Neuron (in vitro differentiated cells): ENCODE data around the gene NCAM2.

Experiments
- H2AFZ ChIP-seq: one replicate; pipeline ENCODE4 v1.6.1; 2013; ENCODE audit warnings: low read depth, mild to moderate bottlenecking, inconsistent platforms, low read length, moderate library complexity
- H3K27me3 ChIP-seq: one replicate; pipeline ENCODE4 v1.6.1; 2013; ENCODE audit warnings: low read length; ENCODE audit not compliant: insufficient read depth
- H3K36me3 ChIP-seq: one replicate; pipeline ENCODE4 v1.6.1; 2013; ENCODE audit warnings: low read length; ENCODE audit not compliant: insufficient read depth
- H3K4me1 ChIP-seq: one replicate; pipeline ENCODE4 v1.6.1; 2013; ENCODE audit warnings: low read length; ENCODE audit not compliant: insufficient read depth
- H3K4me3 ChIP-seq: 2 replicates; pipeline ENCODE4 v1.5.1; 2013; ENCODE audit warnings: mild to moderate bottlenecking, low read length, moderate library complexity
- H3K9me3 ChIP-seq: one replicate; pipeline ENCODE4 v1.6.1; 2013; ENCODE audit warnings: low read length

The NCAM2 gene

DNA sequence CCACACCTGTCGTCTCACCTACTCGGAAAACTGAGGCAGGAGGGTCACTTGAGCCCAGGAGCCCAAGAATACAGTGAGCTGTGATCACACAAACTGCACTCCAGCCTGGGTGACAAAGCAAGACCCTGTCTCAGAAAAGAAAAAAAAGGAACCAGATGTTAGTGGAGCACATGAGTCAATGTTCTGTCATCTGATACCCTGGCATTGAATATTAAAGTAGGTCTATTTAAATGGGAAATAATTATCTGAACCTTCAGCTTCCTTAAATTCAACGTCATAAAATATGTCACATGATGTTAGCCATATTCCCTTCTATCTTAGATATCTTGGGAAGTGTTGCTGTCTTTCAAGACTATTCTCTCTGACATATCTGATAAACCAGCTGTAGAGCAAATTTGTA is 47.3 kb downstream of the NCAM2 start:
- Histone ChIP-seq H3K27me3 (no peaks in the 10 kb centered on the region), H3K36me3 (no peaks in the 10 kb centered on the region), H3K4me1 (peaks cover 6% of the 10 kb centered on the region), H3K4me3 (no peak overlapping the region), H2AFZ (no peak overlapping the region), H3K9me3 (no peaks in the 10 kb centered on the region)

DNA sequence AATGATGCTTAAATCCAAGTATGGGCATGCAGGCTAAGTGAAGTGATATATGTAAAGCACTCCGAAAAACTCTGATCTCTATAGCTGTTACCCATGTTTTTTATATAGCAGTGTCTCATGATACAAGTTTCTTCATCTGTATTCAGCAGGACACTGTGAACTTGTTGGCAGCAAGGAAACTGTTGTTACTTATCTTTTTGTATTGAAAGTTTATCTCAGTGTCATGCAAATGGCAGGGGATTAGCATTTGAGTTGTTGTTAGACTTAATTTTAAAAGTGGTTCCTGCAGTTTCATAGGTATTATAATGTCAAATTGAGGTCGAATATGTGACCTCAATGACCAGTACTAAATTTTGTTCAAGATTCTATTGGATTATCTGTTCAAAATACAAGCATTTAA is 47.9 kb downstream of the NCAM2 start:
- no peaks in the 10 kb centered on the region for H3K27me3 ChIP-seq
- no peak overlapping the region for H2AFZ ChIP-seq
- H3K9me3 ChIP-seq, result no peaks in the 10 kb centered on the region
- no peak overlapping the region for H3K4me3 ChIP-seq
- H3K4me1 ChIP-seq, result peaks cover 6% of the 10 kb centered on the region
- no peaks in the 10 kb centered on the region for H3K36me3 ChIP-seq

DNA sequence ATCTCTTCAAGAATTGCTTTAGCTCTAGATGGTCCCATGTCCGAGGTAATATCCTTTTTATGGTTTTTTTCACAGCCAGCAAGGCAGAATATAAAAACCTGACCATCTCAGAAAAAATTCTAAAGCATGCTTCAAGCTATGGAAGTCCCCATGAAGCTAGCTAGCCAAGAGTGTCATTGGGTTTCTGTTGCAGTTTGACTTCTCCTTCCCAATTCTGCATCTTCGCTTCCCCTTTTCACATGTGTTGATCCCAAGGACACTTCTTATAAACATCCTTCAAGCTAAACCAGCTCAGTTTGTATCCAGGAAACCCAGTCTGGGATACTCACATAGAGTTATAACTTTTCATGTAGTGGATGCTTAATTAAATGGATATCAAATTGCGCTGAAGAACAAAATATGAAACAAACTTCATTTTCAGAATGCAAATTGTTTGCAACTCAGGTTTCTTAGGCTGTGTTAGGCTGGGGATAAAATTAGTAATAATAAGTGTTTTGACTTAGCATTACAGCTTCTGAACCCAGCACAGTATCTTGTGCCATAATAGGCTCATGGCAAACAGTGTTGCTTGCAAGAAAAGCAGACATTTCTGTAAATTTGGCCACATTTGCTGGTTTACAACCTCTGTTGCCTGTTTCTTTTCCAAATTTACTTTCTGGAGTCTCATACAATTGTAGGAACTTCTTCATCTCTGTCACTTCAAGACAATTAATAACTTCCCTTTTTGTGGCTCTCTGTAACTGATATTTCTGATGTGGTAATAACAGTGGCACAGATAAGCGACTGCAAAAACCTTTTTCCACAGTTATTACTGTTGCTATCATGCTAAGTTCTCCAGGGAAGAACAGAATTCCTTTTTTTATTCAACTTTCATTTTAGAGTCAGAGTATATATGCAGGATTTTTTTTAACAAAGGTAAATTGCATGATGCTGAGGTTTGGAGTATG is 53.2 kb downstream of the NCAM2 start:
- Histone ChIP-seq H3K9me3 (no peaks in the 10 kb centered on the region), H3K4me1 (no peaks in the 10 kb centered on the region), H3K4me3 (no peak overlapping the region), H3K36me3 (no peaks in the 10 kb centered on the region), H2AFZ (no peak overlapping the region), H3K27me3 (no peaks in the 10 kb centered on the region)

DNA sequence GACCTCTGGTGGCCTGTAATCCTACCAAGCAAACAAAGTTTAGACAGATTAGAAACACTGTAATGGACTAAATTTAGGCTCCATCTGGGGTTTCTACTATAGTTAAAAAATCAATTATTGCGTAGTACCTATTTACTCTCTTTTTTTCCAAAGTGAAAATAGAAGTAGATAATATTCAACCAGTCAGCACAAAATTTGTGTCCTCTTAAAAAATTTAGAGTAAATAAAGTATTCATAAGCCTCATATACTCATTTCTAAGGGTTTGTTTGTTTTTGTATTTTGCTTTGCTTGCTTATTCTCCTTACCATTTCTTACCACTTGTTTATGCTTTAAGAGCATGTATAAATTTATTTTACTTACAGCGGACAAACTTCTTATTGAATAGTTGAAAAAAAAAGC is 54.5 kb downstream of the NCAM2 start:
- Histone ChIP-seq H3K9me3 (no peaks in the 10 kb centered on the region), H3K4me1 (no peaks in the 10 kb centered on the region), H2AFZ (no peak overlapping the region), H3K27me3 (no peaks in the 10 kb centered on the region), H3K4me3 (no peak overlapping the region), H3K36me3 (no peaks in the 10 kb centered on the region)

DNA sequence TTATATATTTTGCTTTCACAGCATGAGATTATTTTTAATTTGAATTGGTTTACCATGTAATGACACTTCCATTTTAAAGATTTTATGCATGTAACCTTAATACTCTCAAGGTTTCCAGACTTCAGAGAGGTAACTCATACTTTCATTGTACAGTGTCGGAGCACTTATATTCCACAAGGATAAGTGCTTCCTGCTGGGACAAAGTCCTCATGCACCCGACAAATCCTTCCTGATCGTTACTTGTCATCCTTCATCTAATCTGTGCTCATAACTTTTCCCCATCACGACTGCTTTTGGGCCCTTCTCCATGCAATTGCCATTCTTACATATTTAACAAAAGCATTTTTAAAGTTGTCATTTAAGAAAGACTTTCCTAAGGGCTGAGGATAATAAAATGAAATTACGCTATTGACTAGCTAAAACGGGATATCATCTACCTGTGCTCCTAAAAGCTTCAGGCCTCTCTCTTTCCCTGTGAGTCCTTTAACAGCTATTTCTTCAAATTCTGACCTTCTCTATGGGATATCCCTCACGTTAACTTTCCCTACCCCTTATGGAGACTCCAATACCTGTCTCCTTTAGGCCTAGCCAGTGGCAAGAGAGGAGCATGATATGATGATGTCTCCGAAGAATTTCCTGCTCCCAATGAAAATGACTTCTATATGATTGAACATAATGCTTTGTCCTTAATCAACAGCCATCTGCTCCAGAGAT is 59.3 kb downstream of the NCAM2 start:
- Histone ChIP-seq H3K36me3 (no peaks in the 10 kb centered on the region), H3K9me3 (no peaks in the 10 kb centered on the region), H2AFZ (no peak overlapping the region), H3K4me3 (no peak overlapping the region), H3K4me1 (no peaks in the 10 kb centered on the region), H3K27me3 (no peaks in the 10 kb centered on the region)

DNA sequence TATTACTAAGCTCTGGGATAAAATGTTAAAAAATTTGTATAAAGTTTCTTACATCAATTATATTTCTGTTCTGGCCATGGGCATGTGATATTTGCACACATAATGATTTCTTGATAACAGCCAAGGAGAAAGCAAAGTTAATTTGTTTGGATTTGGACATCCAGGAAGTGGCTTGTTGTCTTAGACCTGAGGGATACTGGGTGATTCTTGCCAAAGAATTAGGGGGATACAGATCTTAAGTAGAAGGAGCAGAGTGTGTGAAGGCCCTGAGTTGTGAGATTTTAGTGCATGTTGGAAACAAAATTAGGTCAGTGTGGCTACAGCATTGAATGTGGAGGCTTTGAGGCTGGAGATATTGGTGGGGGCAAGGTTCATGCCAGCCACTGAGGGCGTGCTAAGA is 65.6 kb downstream of the NCAM2 start:
- Histone ChIP-seq H3K27me3 (no peaks in the 10 kb centered on the region), H2AFZ (no peak overlapping the region), H3K4me1 (no peaks in the 10 kb centered on the region), H3K36me3 (no peaks in the 10 kb centered on the region), H3K4me3 (no peak overlapping the region), H3K9me3 (no peaks in the 10 kb centered on the region)

DNA sequence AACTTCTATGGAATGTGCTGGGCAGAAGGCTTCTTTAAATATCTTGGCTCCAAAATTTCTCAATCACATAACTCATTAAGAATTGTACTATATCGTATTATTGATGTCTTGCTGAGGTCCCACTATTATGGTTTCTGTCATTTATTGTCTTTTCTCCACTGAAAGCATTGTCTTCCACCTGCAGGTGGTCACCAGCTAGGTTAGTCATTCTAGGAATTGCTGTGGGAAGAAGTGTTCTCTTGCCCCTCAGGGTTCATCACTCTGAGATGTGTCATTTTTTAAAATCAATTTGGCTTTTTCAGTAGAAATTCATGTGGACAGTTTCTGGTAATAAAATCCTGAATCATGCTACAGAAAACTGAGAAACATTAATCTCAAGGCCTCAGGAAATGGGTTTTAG is 66.1 kb downstream of the NCAM2 start:
- no peak overlapping the region for H2AFZ ChIP-seq

DNA sequence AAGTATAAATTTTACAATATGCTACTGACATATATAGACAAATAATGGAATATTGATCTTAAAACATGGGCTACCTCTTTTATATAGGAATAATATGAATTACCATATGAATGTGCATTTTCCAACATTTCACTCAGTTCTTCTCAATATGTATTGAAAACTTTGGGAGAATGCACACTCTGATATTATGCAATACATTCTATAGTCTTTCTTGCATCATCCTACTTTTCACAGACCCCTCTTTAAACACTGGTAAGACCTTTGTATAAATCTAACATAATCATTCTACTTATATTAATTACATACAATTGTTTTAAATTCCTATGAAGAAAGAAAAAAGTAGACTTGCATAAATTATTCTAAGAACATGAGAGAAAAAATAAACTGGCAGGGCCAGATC is 69.2 kb downstream of the NCAM2 start:
- Histone ChIP-seq H3K4me3 (no peak overlapping the region), H3K4me1 (no peaks in the 10 kb centered on the region), H3K27me3 (no peaks in the 10 kb centered on the region), H3K36me3 (no peaks in the 10 kb centered on the region), H3K9me3 (no peaks in the 10 kb centered on the region), H2AFZ (no peak overlapping the region)

More for the DNA sequence above, 66.1 kb downstream of the NCAM2 start:
- no peaks in the 10 kb centered on the region for H3K36me3 ChIP-seq
- H3K9me3 ChIP-seq, result no peaks in the 10 kb centered on the region
- H3K4me1 ChIP-seq, result no peaks in the 10 kb centered on the region
- H3K27me3 ChIP-seq, result no peaks in the 10 kb centered on the region
- H3K4me3 ChIP-seq, result no peak overlapping the region

DNA sequence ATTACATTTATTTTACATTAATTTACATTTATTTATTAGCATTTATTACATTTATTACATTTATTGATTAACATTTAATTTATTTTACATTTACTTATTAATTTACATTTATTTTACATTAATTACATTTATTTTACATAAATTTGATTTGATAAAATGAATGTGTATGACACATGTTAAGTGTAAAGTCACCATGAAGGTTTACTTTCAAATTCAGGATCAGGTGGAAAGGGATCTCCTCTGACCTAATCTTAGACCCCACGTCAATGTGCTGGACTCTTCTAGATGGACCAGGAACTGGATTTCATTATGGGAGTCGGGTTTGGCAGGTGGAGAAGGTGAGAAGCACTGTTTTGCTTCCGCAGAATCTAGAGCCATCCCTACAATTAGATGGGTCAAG is 76.1 kb downstream of the NCAM2 start:
- Histone ChIP-seq H3K9me3 (no peaks in the 10 kb centered on the region), H3K4me1 (no peaks in the 10 kb centered on the region), H2AFZ (no peak overlapping the region), H3K27me3 (no peaks in the 10 kb centered on the region), H3K36me3 (no peaks in the 10 kb centered on the region), H3K4me3 (no peak overlapping the region)

DNA sequence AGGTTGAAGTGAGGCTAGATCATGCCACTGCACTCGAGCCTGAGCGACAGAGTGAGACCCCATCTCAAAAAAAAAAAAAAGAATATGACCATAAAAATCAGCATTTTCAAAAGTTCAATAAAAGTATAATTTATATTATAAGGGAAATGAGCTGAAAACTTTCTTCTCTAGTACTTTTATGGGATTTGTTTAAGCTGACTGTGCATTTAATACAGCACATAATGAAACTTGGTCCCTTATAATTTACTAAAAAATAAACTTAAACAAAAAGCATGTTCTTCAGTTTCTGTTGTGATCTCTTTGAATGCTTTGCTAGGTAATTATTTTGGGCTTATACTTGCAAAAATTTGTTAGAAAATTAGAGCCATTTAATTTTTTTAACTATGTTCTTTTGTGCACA is 77.8 kb downstream of the NCAM2 start:
- Histone ChIP-seq H3K9me3 (no peaks in the 10 kb centered on the region), H2AFZ (no peak overlapping the region), H3K4me3 (no peak overlapping the region), H3K36me3 (no peaks in the 10 kb centered on the region), H3K27me3 (no peaks in the 10 kb centered on the region), H3K4me1 (peaks cover 6% of the 10 kb centered on the region)

DNA sequence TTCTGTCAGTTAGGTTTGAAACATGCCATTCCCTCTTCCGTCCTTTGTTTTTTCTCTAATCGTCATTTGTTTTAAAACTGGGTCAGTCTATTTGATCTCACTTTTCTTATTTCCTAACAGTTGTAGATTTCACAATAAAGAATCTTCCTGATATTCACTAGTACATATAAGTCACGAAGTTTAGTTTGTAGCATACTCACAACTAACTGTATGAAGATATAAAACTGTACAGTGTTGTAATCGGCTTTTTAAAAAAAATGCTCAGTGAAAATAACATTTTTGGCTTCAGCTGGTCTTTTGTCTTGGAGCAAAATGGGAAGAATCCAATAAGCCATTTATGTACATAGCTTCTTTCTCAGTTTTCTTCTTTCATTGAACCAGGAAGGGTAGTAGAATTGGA is 78.3 kb downstream of the NCAM2 start:
- Histone ChIP-seq H3K9me3 (no peaks in the 10 kb centered on the region), H3K27me3 (no peaks in the 10 kb centered on the region), H3K4me3 (no peak overlapping the region), H3K36me3 (no peaks in the 10 kb centered on the region), H2AFZ (no peak overlapping the region), H3K4me1 (peaks cover 6% of the 10 kb centered on the region)

DNA sequence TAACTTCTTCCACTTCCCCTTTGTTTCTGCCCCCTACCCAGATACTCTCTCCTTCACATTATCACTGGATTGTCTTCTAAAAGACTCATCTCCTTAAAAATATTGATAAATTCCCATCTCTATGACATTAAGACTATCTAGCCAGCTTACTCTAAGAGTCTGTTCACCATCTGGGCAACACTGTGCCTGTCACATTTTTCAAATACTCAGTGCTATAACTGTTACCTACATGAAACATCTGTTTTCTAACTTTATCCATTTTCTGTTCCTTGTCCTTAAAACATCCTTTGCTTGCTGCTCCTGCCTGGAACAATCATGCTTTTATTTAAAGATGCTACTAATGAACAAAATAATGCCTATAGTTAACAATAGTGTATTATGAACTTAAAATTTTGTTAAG is 81.4 kb downstream of the NCAM2 start:
- Histone ChIP-seq H2AFZ (no peak overlapping the region), H3K4me1 (peaks cover 6% of the 10 kb centered on the region), H3K9me3 (no peaks in the 10 kb centered on the region), H3K27me3 (no peaks in the 10 kb centered on the region), H3K4me3 (no peak overlapping the region), H3K36me3 (no peaks in the 10 kb centered on the region)

DNA sequence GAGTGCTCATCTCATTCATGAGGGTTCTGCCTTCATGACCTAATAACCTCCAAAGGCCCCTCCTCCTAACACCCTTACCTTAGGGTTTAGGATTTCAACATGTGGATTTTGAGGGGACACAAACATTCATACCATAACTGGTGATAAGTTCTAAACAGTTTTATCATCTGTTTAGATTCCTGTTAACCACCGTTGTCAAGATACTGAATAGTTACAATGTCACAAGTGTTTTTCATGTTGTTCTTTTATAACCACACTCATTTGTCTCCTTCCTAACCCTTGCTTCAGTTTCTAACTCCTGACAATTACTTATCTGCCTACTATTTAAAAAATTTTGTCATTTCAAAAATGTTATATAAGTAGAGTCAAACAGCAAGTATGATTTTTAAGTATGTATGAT is 86.0 kb downstream of the NCAM2 start:
- no peak overlapping the region for H3K4me3 ChIP-seq
- no peaks in the 10 kb centered on the region for H3K9me3 ChIP-seq
- peaks cover 6% of the 10 kb centered on the region for H3K4me1 ChIP-seq
- H3K27me3 ChIP-seq, result no peaks in the 10 kb centered on the region
- H2AFZ ChIP-seq, result no peak overlapping the region
- no peaks in the 10 kb centered on the region for H3K36me3 ChIP-seq
